CD4-positive, alpha-beta T cell (primary cell): ENCODE results near the gene RAI1. TPM values are rescaled to one million over a fixed set of nuclear protein-coding genes. Genes with fewer than 3 reads are reported as not detected.
A peak's percentile ranks its signal among the peaks of the same experiment; 100 is the strongest.

Experiments
- ATAC-seq: fragments of 200-7000 bp; cut with Tn5 transposase; one replicate; pipeline ENCODE4 v1.10.0; 2022; ENCODE audit warnings: mild to moderate bottlenecking; ENCODE audit not compliant: poor library complexity
- CTCF ChIA-PET: fragments of 350-600 bp; sonication (Branson Sonifier 250); formaldehyde crosslinking; loops from one replicate; lab custom pipeline; 2021; ENCODE audit warnings: antibody characterized with exemption, inconsistent platforms; lab: Charles Lee
- POLR2A ChIA-PET: fragments of 350-600 bp; sonication (Branson Sonifier 250); formaldehyde crosslinking; loops from one replicate; lab custom pipeline; 2021; ENCODE audit warnings: antibody characterized with exemption, inconsistent platforms; lab: Charles Lee
- DNase-seq, 14 experiments: peaks; one replicate each; pipeline ENCODE4 v3.0.0-alpha.2; 2013 to 2020; ENCODE audit warnings: mixed read lengths in 2 of 14
- H3K27ac ChIP-seq, 2 donors: one replicate each; pipeline versions ENCODE4 v1.5.1 to v1.7.0; 2013; ENCODE audit warnings: low read length in 2 of 2, low read depth in 1 of 2, mild to moderate bottlenecking in 1 of 2
- H3K27me3 ChIP-seq, 2 experiments: 1 replicate in 1 of 2; 2 replicates in 1 of 2; pipeline versions ENCODE4 v1.6.1 to v1.7.0; 2013; ENCODE audit warnings: low read length in 2 of 2, control low read depth in 1 of 2, mild to moderate bottlenecking in 1 of 2, moderate library complexity in 1 of 2; ENCODE audit not compliant: insufficient read depth in 2 of 2, control insufficient read depth in 1 of 2
- H3K36me3 ChIP-seq: one replicate; pipeline ENCODE4 v1.6.1; 2013; ENCODE audit warnings: low read length, control low read depth; ENCODE audit not compliant: insufficient read depth
- H3K4me1 ChIP-seq: one replicate; pipeline ENCODE4 v1.6.1; 2013; ENCODE audit warnings: low read length, control low read depth; ENCODE audit not compliant: insufficient read depth
- H3K4me3 ChIP-seq: one replicate; pipeline ENCODE4 v1.5.1; 2013; ENCODE audit warnings: mild to moderate bottlenecking, low read length, moderate library complexity
- H3K9me3 ChIP-seq, 2 experiments: 1 replicate in 1 of 2; 2 replicates in 1 of 2; pipeline versions ENCODE4 v1.6.1 to v1.7.0; 2013; ENCODE audit warnings: low read length in 2 of 2, mild to moderate bottlenecking in 2 of 2, control low read depth in 1 of 2, moderate library complexity in 1 of 2; ENCODE audit not compliant: control insufficient read depth in 1 of 2, insufficient read depth in 1 of 2
- H3K27ac Mint-ChIP-seq: one replicate; pipeline ENCODE4 v1.8.0; 2020; ENCODE audit warnings: mixed read lengths
- H3K27me3 Mint-ChIP-seq: one replicate; pipeline ENCODE4 v1.8.0; 2021; ENCODE audit warnings: mixed read lengths
- H3K36me3 Mint-ChIP-seq: one replicate; pipeline ENCODE4 v1.8.0; 2021; ENCODE audit warnings: low read depth, mixed read lengths
- H3K4me1 Mint-ChIP-seq: one replicate; pipeline ENCODE4 v1.8.0; 2021; ENCODE audit warnings: low read depth, mixed read lengths
- H3K4me3 Mint-ChIP-seq: one replicate; pipeline ENCODE4 v1.8.0; 2020; ENCODE audit warnings: mild to moderate bottlenecking, mixed read lengths
- H3K9me3 Mint-ChIP-seq: one replicate; pipeline ENCODE4 v1.8.0; 2020; ENCODE audit warnings: mixed read lengths
- intact Hi-C, 2 experiments: fragments of 100-400 bp; cut with DNase I in 1 of 2; cut with micrococcal nuclease in 1 of 2; formaldehyde crosslinking; loops; one replicate each; pipeline versions ENCODE4 v1.15.1 to v1.9.0; 2023 to 2025; cut with DNase I, micrococcal nuclease
- total RNA-seq, 174 experiments: library from RNA in 2 of 174; stranded (reverse) in 2 of 174; gene quantifications; one replicate each; pipeline ENCODE4 v1.2.3 and lab custom pipeline; 2021 to 2026
- TF ChIP-seq, protein P1 (sequence below): fragments of 200-600 bp; IDR thresholded peaks from one replicate; pipeline ENCODE4 v1.8.0; 2022; ENCODE audit warnings: antibody characterized with exemption, mild to moderate bottlenecking

Gene RAI1
- total RNA-seq, 2 experiments from 2014 or later: 19.3 to 25.2 TPM

DNA sequence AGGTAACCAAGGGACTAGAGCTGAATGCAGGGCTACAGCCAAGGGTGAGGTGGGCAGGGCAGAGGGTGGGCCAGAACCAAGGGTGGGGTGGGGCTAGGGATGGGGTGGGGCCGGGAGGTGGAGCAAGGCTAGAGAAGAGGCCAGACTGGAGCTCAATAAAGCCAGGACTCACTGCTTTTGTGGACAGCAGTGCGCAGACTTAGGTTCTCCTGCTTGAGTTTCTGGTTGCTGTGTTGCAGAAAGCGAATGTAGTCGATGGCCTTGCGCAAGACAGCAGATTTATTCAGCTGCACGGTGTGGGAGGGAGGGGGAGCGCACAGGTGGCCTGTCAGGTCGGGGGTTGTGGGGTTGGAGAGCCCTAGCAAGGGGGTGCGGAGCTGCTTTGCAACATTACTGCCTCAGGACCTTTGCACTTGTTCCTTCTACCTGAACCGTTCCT lies 136.8 kb downstream of the RAI1 start:
- no peaks in the 10 kb centered on the region for H3K9me3 Mint-ChIP-seq
- H3K27ac ChIP-seq: no peak overlapping the region
- POLR2A ChIA-PET: interaction anchor here (0.6 kb wide), 1 partner anchor 135 kb away, joined by 3 read pairs; no protein-coding TSS in a partner anchor
- CTCF ChIA-PET: no interaction called here
- no peak overlapping the region for H3K4me3 ChIP-seq
- H3K36me3 ChIP-seq: peaks cover 72% of the 10 kb centered on the region
- TF ChIP-seq, protein P1, sequence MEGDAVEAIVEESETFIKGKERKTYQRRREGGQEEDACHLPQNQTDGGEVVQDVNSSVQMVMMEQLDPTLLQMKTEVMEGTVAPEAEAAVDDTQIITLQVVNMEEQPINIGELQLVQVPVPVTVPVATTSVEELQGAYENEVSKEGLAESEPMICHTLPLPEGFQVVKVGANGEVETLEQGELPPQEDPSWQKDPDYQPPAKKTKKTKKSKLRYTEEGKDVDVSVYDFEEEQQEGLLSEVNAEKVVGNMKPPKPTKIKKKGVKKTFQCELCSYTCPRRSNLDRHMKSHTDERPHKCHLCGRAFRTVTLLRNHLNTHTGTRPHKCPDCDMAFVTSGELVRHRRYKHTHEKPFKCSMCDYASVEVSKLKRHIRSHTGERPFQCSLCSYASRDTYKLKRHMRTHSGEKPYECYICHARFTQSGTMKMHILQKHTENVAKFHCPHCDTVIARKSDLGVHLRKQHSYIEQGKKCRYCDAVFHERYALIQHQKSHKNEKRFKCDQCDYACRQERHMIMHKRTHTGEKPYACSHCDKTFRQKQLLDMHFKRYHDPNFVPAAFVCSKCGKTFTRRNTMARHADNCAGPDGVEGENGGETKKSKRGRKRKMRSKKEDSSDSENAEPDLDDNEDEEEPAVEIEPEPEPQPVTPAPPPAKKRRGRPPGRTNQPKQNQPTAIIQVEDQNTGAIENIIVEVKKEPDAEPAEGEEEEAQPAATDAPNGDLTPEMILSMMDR: no peak
- H3K4me3 Mint-ChIP-seq: no peak overlapping the region
- no peaks in the 10 kb centered on the region for H3K27me3 Mint-ChIP-seq
- no peaks in the 10 kb centered on the region for H3K9me3 ChIP-seq
- H3K27me3 ChIP-seq: no peaks in the 10 kb centered on the region
- intact Hi-C loops: no loop called here
- peak in 1 of 14 experiments; percentile 30 for DNase-seq
- no peak for ATAC-seq
- H3K4me1 Mint-ChIP-seq: peaks cover 35% of the 10 kb centered on the region
- H3K36me3 Mint-ChIP-seq: peaks cover 57% of the 10 kb centered on the region
- H3K4me1 ChIP-seq: peaks cover 43% of the 10 kb centered on the region
- peak overlapping the region; percentile 61 for H3K27ac Mint-ChIP-seq

DNA sequence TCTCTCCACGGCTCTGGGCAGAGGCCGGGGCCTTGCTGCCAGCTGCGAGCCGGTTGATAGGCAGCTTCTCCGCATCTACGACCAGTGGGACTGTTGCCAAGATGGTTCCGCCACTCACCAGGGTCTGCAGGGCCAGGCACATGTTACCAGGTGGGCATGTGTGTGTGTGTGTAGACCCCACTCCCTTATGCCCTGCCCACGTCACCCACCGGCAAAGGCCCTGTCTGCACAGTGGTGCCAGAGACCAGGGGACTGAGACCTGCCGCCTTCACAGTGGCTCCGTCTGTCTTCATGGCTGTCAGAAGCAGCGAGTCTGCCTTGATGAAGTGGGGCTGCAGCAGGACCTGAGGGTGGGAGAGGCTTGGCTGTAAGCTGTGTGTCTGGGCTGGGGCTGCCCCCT lies 137.9 kb downstream of the RAI1 start:
- Histone ChIP-seq H3K9me3 (no peaks in the 10 kb centered on the region), H3K27me3 (no peaks in the 10 kb centered on the region), H3K36me3 (peaks cover 63% of the 10 kb centered on the region), H3K4me3 (no peak overlapping the region), H3K4me1 (peaks cover 52% of the 10 kb centered on the region), H3K27ac (no peak overlapping the region)
- Mint-ChIP-seq H3K4me3 (no peak overlapping the region), H3K9me3 (no peaks in the 10 kb centered on the region), H3K4me1 (peaks cover 43% of the 10 kb centered on the region), H3K27ac (peak overlapping the region; percentile 61), H3K27me3 (no peaks in the 10 kb centered on the region), H3K36me3 (peaks cover 57% of the 10 kb centered on the region)
- ChIA-PET CTCF (no interaction called here), POLR2A (no interaction called here)
- TF ChIP-seq, protein P1: no peak
- DNase-seq (no peak), ATAC-seq (no peak)
- intact Hi-C loops: no loop called here

DNA sequence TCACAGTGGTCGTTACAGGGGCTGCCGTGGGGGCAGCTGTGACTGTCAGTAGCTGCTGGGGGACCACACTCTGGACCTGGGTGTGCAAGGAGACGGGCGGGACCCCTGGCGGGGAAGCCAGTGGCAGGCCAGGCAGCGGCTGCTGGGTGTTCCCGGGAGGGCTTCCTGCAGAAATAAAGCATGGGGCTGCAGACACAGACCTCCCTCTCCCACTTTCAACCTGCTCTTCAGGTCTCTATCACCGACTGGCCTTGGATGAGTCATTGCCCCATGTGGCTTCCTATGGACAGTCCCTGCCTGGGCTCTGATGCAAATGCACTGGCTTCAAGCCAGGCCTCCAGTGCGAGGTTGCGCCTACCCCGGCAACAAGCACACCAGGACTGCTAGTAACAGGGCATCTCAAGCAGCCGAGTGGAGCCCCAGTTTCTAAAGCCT lies 138.3 kb downstream of the RAI1 start:
- no peaks in the 10 kb centered on the region for H3K27me3 ChIP-seq
- H3K27ac Mint-ChIP-seq: peak overlapping the region; percentile 61
- peaks cover 54% of the 10 kb centered on the region for H3K36me3 Mint-ChIP-seq
- H3K27me3 Mint-ChIP-seq: no peaks in the 10 kb centered on the region
- no peaks in the 10 kb centered on the region for H3K9me3 ChIP-seq
- peaks cover 56% of the 10 kb centered on the region for H3K4me1 ChIP-seq
- no peak overlapping the region for H3K4me3 ChIP-seq
- ATAC-seq (no peak), DNase-seq (peak in 12 of 14 experiments; percentile 20 to 84 (median 46))
- H3K27ac ChIP-seq: no peak overlapping the region
- H3K36me3 ChIP-seq: peaks cover 58% of the 10 kb centered on the region
- ChIA-PET CTCF (interaction anchor here (1.0 kb wide), 1 partner anchor 9 kb away, joined by 3 read pairs; no protein-coding TSS in a partner anchor), POLR2A (no interaction called here)
- H3K9me3 Mint-ChIP-seq: no peaks in the 10 kb centered on the region
- peak overlapping the region; percentile 8 for H3K4me3 Mint-ChIP-seq
- H3K4me1 Mint-ChIP-seq: peaks cover 47% of the 10 kb centered on the region
- TF ChIP-seq, protein P1: no peak
- intact Hi-C loops: no loop called here
